Activated CD4-positive, alpha-beta T cell treated with anti-CD3 and anti-CD28 coated beads, Interleukin-2, amount 10 ng/mL, durations not matched to agents 24 days and 14 days (primary cell): ENCODE data around the gene SCAF1. TPM values are rescaled to one million over a fixed set of nuclear protein-coding genes. Genes with fewer than 3 reads are reported as not detected.

Experiments
- DNase-seq: peaks from one replicate; pipeline ENCODE4 v3.0.0; 2022
- H3K27ac Mint-ChIP-seq: one replicate; pipeline ENCODE4 v1.8.0; 2022; ENCODE audit warnings: mild to moderate bottlenecking, mixed read lengths
- H3K27me3 Mint-ChIP-seq: one replicate; pipeline ENCODE4 v1.8.0; 2022; ENCODE audit warnings: mixed read lengths
- H3K36me3 Mint-ChIP-seq: one replicate; pipeline ENCODE4 v1.8.0; 2022; ENCODE audit warnings: low read depth, mild to moderate bottlenecking, mixed read lengths
- H3K4me1 Mint-ChIP-seq: one replicate; pipeline ENCODE4 v1.8.0; 2021; ENCODE audit warnings: mixed read lengths
- H3K4me3 Mint-ChIP-seq: one replicate; pipeline ENCODE4 v1.8.0; 2022; ENCODE audit warnings: mild to moderate bottlenecking, moderate library complexity, mixed read lengths
- H3K9me3 Mint-ChIP-seq: one replicate; pipeline ENCODE4 v1.8.0; 2021; ENCODE audit warnings: mixed read lengths
- intact Hi-C: fragments of 100-400 bp; cut with micrococcal nuclease; formaldehyde crosslinking; loops from one replicate; pipeline ENCODE4 v1.15.1; 2023
- total RNA-seq: library from RNA; stranded (reverse); gene quantifications from 2 replicates; pipeline ENCODE4 v1.2.3, GENCODE V29; 2022

SCAF1 gene
- total RNA-seq, 1 donor from 2014 or later = 84.9 TPM

- no peaks in the 10 kb centered on the region for H3K27me3 Mint-ChIP-seq
- no peaks in the 10 kb centered on the region for H3K36me3 Mint-ChIP-seq
- H3K4me1 Mint-ChIP-seq = no peaks in the 10 kb centered on the region
- no peaks in the 10 kb centered on the region for H3K9me3 Mint-ChIP-seq
- H3K4me3 Mint-ChIP-seq = no peak overlapping the region
- DNase-seq = peak; percentile 62
- no peak overlapping the region for H3K27ac Mint-ChIP-seq
- intact Hi-C loops = loop anchor here (2.0 kb wide), 1 partner anchor 16 kb away; no protein-coding TSS in a partner anchor
Measured at GRCh38 chr19:49700563-49700962, 58.6 kb downstream of the SCAF1 start.

GRCh38 chr19:49701271-49701786 is 59.3 kb downstream of the SCAF1 start:
- Mint-ChIP-seq H3K4me3 (no peak overlapping the region), H3K36me3 (no peaks in the 10 kb centered on the region), H3K9me3 (no peaks in the 10 kb centered on the region), H3K27me3 (no peaks in the 10 kb centered on the region), H3K4me1 (no peaks in the 10 kb centered on the region), H3K27ac (no peak overlapping the region)
- no peak for DNase-seq
- intact Hi-C loops = loop anchor here (2.0 kb wide), 1 partner anchor 15 kb away; no protein-coding TSS in a partner anchor

- no peaks in the 10 kb centered on the region for H3K36me3 Mint-ChIP-seq
- H3K27ac Mint-ChIP-seq = no peak overlapping the region
- H3K4me3 Mint-ChIP-seq = no peak overlapping the region
- DNase-seq = no peak
- no peaks in the 10 kb centered on the region for H3K9me3 Mint-ChIP-seq
- H3K4me1 Mint-ChIP-seq = no peaks in the 10 kb centered on the region
- intact Hi-C loops = no loop called here
- H3K27me3 Mint-ChIP-seq = no peaks in the 10 kb centered on the region
Measured at GRCh38 chr19:49704888-49705642, 63.1 kb downstream of the SCAF1 start.

GRCh38 chr19:49705919-49706318 is 63.9 kb downstream of the SCAF1 start:
- Mint-ChIP-seq H3K4me1 (no peaks in the 10 kb centered on the region), H3K36me3 (no peaks in the 10 kb centered on the region), H3K4me3 (no peak overlapping the region), H3K9me3 (no peaks in the 10 kb centered on the region), H3K27me3 (no peaks in the 10 kb centered on the region), H3K27ac (no peak overlapping the region)
- intact Hi-C loops = no loop called here
- no peak for DNase-seq

Other genes with a start within 250 kb of the SCAF1 start
- not detected in 2 replicates for gene PTH2, start 218.8 kb upstream of the SCAF1 start, total RNA-seq
- gene GFY, start 216.8 kb upstream of the SCAF1 start, total RNA-seq = not detected in 2 replicates
- gene SLC17A7, start 200.7 kb upstream of the SCAF1 start, total RNA-seq = 0.12 and 0.54 TPM in 2 replicates
- 134 and 135 TPM in 2 replicates for gene PIH1D1, start 190.4 kb upstream of the SCAF1 start, total RNA-seq
- 27.2 and 28.4 TPM in 2 replicates for gene ALDH16A1, start 189.0 kb upstream of the SCAF1 start, total RNA-seq
- gene FLT3LG, start 168.0 kb upstream of the SCAF1 start, total RNA-seq = 51.8 and 57.6 TPM in 2 replicates
- gene RPL13A, start 154.6 kb upstream of the SCAF1 start, total RNA-seq = 3,031 and 3,032 TPM in 2 replicates
- gene RPS11, start 145.8 kb upstream of the SCAF1 start, total RNA-seq = 2,059 and 2,078 TPM in 2 replicates
- gene FCGRT, start 129.5 kb upstream of the SCAF1 start, total RNA-seq = 0.99 and 1.1 TPM in 2 replicates
- gene RCN3, start 114.2 kb upstream of the SCAF1 start, total RNA-seq = 2.0 and 4.3 TPM in 2 replicates
- gene NOSIP, start 61.7 kb upstream of the SCAF1 start, total RNA-seq = 66.1 and 68.5 TPM in 2 replicates
- 0.56 and 1.0 TPM in 2 replicates for gene PRRG2, start 60.9 kb upstream of the SCAF1 start, total RNA-seq
- 31.1 and 32.7 TPM in 2 replicates for gene PRR12, start 51.0 kb upstream of the SCAF1 start, total RNA-seq
- 4.1 and 5.0 TPM in 2 replicates for gene RRAS, start 2.1 kb upstream of the SCAF1 start, total RNA-seq
- gene IRF3, start 23.6 kb downstream of the SCAF1 start, total RNA-seq = 146 and 151 TPM in 2 replicates
- gene BCL2L12, start 23.7 kb downstream of the SCAF1 start, total RNA-seq = 69.3 and 72.0 TPM in 2 replicates
- 510 and 512 TPM in 2 replicates for gene PRMT1, start 35.1 kb downstream of the SCAF1 start, total RNA-seq
- gene ADM5, start 47.4 kb downstream of the SCAF1 start, total RNA-seq = 8.4 and 8.6 TPM in 2 replicates
- gene CPT1C, start 48.9 kb downstream of the SCAF1 start, total RNA-seq = 3.4 and 3.6 TPM in 2 replicates
- 0.92 and 1.6 TPM in 2 replicates for gene TSKS, start 121.1 kb downstream of the SCAF1 start, total RNA-seq
- 61.8 and 68.0 TPM in 2 replicates for gene AP2A1, start 124.8 kb downstream of the SCAF1 start, total RNA-seq
- 16.2 and 16.4 TPM in 2 replicates for gene FUZ, start 171.1 kb downstream of the SCAF1 start, total RNA-seq
- 49.1 and 51.5 TPM in 2 replicates for gene MED25, start 176.1 kb downstream of the SCAF1 start, total RNA-seq
- 121 and 124 TPM in 2 replicates for gene PTOV1, start 208.9 kb downstream of the SCAF1 start, total RNA-seq
- 123 and 124 TPM in 2 replicates for gene PNKP, start 225.4 kb downstream of the SCAF1 start, total RNA-seq
- 31.5 and 33.5 TPM in 2 replicates for gene AKT1S1, start 235.1 kb downstream of the SCAF1 start, total RNA-seq
- 36.5 and 36.8 TPM in 2 replicates for gene TBC1D17, start 235.5 kb downstream of the SCAF1 start, total RNA-seq